Esophagus squamous epithelium (tissue), 5 donors: ENCODE data around the gene KIAA1671. TPM values are rescaled to one million over a fixed set of nuclear protein-coding genes. Genes with fewer than 3 reads are reported as not detected.

Experiments used
- DNase-seq: peaks from one replicate; lab custom pipeline; 2025; lab: John Stamatoyannopoulos, UW
- H3K27ac ChIP-seq, 4 donors: fragments of 200-600 bp; sonication (generic); one replicate each; pipeline ENCODE4 v1.5.1; 2016 to 2019; ENCODE audit warnings: mild to moderate bottlenecking in 1 of 4
- H3K27me3 ChIP-seq, 4 donors: fragments of 200-600 bp; sonication (generic); 1 replicate in 3 of 4; 2 replicates in 1 of 4; pipeline versions ENCODE4 v1.5.1 to v1.6.0; 2017 to 2021; ENCODE audit warnings: antibody characterized with exemption in 1 of 4
- H3K36me3 ChIP-seq, 3 donors: fragments of 200-600 bp; sonication (generic); one replicate each; pipeline ENCODE4 v1.5.1; 2016 to 2019
- H3K4me1 ChIP-seq, 3 donors: fragments of 200-600 bp; sonication (generic); one replicate each; pipeline ENCODE4 v1.5.1; 2017 to 2019
- H3K4me3 ChIP-seq, 4 donors: fragments of 200-600 bp; sonication (generic); 1 replicate in 3 of 4; 2 replicates in 1 of 4; pipeline ENCODE4 v1.5.1; 2016 to 2019; ENCODE audit warnings: mild to moderate bottlenecking in 2 of 4, moderate library complexity in 1 of 4
- H3K9me3 ChIP-seq, 3 donors: fragments of 200-600 bp; sonication (generic); one replicate each; pipeline ENCODE4 v1.5.1; 2016 to 2019
- POLR2A ChIP-seq, 4 donors: fragments of 450-650 bp; IDR thresholded peaks; one replicate each; pipeline ENCODE4 v1.6.1; 2017; ENCODE audit warnings: antibody characterized with exemption in 4 of 4, mild to moderate bottlenecking in 4 of 4, moderate library complexity in 3 of 4
- WGBS, 2 donors: methylation state at CpG; one replicate each; pipeline ENCODE4 v1.1.5; 2018; 5-methylcytosine and 5-hydroxymethylcytosine counted together
- intact Hi-C: fragments of 100-400 bp; cut with DNase I; formaldehyde crosslinking; loops from one replicate; pipeline ENCODE4 v1.15.0; 2022
- total RNA-seq, 4 donors: library from RNA; depleted of rRNA; stranded (reverse); fragments of >200 nt; gene quantifications; one replicate each; pipeline ENCODE4 v1.1.0, GENCODE V29; 2016
- TF ChIP-seq, protein P1 (sequence below), 6 experiments: fragments of 450-650 bp in 4 of 6; fragments of 200-600 bp in 2 of 6; sonication (generic) in 2 of 6; IDR thresholded peaks; one replicate each; pipeline ENCODE4 v1.5.1; 2016 to 2019; ENCODE audit warnings: antibody characterized with exemption in 6 of 6, mild to moderate bottlenecking in 4 of 6, moderate library complexity in 4 of 6
- donor health status: DM: yes; HTN: yes; CAD: no.

The KIAA1671 gene
- total RNA-seq, 4 donors from 2014 or later = 43.1 to 73.2 (median 47.5) TPM

DNA sequence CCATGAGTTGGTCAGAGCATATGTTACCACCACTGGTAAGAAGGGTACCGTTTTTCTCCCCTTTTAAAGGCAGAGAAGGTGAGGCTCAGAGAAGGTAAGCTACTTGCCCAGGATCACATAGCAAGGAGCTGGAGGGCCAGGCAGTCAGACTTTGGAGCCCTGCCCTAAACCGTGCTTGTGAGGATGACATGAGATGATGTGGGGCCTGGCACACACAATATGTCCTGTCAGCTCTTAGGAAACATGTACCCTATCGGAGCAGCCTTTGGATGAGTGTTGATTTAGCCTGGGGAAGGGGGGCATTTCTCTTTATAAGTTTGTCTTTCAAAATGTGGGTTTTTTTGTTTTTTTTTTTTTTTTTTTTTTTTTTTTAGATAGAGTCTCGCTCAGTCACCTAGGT lies 146.7 kb downstream of the KIAA1671 start:
- Histone ChIP-seq H3K4me1 (no peaks in the 10 kb centered on the region), H3K9me3 (no peaks in the 10 kb centered on the region), H3K36me3 (peaks cover 0 to 15% (median 0%) of the 10 kb centered on the region in 3 donors), H3K27ac (no peak overlapping the region), H3K4me3 (no peak overlapping the region), H3K27me3 (no peaks in the 10 kb centered on the region)
- no peak for DNase-seq
- TF ChIP-seq, protein P1, sequence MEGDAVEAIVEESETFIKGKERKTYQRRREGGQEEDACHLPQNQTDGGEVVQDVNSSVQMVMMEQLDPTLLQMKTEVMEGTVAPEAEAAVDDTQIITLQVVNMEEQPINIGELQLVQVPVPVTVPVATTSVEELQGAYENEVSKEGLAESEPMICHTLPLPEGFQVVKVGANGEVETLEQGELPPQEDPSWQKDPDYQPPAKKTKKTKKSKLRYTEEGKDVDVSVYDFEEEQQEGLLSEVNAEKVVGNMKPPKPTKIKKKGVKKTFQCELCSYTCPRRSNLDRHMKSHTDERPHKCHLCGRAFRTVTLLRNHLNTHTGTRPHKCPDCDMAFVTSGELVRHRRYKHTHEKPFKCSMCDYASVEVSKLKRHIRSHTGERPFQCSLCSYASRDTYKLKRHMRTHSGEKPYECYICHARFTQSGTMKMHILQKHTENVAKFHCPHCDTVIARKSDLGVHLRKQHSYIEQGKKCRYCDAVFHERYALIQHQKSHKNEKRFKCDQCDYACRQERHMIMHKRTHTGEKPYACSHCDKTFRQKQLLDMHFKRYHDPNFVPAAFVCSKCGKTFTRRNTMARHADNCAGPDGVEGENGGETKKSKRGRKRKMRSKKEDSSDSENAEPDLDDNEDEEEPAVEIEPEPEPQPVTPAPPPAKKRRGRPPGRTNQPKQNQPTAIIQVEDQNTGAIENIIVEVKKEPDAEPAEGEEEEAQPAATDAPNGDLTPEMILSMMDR (IDR thresholded peaks at IDR 0.05) = no peak
- TF ChIP-seq POLR2A (IDR thresholded peaks at IDR 0.05) = no peak
- intact Hi-C loops = no loop called here
- 76 to 85% methylated on average over 3 of the region's 4 CpGs for WGBS, 2 donors

DNA sequence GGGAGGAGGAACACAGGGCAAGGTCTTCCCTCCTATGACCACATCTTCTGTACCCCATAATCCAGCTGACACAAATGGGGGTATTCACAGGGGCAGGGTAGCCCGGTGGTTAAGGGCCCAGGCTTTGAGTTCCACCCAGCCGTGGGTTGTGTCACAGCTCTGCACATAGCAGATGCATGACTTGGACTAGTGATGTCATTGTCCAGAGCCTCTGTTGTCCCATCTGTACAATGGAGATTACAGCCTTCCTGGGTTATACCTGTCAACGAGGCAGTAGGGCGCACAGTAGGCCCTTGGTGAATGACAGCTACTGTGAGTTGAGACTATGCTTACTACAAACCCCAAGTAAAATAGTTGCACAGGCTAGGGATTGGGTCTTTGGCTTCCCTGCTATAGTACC lies 147.9 kb downstream of the KIAA1671 start:
- H3K27me3 ChIP-seq = no peaks in the 10 kb centered on the region
- intact Hi-C loops = no loop called here

DNA sequence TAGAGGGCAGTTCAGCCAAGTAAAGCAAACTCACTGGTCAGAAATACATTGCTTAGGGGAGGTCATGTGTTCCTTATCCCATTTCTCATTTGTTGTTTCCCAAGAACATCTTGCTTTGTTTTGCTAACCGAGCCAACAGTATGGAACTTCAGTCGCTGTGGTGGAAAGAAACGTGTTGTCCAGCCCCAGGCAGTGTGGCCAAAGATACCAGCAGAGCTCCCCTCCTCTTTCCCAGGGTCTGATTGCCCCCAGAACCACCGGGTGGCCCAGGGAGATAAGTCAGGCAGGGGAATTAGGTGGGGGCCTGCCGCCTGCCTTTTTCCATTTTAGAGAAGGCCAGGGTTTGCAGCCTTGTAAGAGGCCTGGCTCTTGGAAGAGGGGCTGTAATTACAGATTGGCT lies 148.4 kb downstream of the KIAA1671 start:
- H3K27ac ChIP-seq = no peak overlapping the region
- no peaks in the 10 kb centered on the region for H3K27me3 ChIP-seq
- no peaks in the 10 kb centered on the region for H3K9me3 ChIP-seq
- H3K4me3 ChIP-seq = no peak overlapping the region
- no peaks in the 10 kb centered on the region for H3K4me1 ChIP-seq
- 51 to 63% methylated on average over 4 of the region's 5 CpGs for WGBS, 2 donors
- H3K36me3 ChIP-seq = peaks cover 0 to 10% (median 0%) of the 10 kb centered on the region in 3 donors
- intact Hi-C loops = no loop called here
- DNase-seq = no peak
- no peak for TF ChIP-seq POLR2A (IDR thresholded peaks at IDR 0.05)
- TF ChIP-seq, protein P1 (IDR thresholded peaks at IDR 0.05) = no peak

More for the DNA sequence above, 147.9 kb downstream of the KIAA1671 start:
- Histone ChIP-seq H3K4me1 (no peaks in the 10 kb centered on the region), H3K36me3 (peaks cover 0 to 15% (median 0%) of the 10 kb centered on the region in 3 donors), H3K9me3 (no peaks in the 10 kb centered on the region), H3K27ac (no peak overlapping the region), H3K4me3 (no peak overlapping the region)
- WGBS, 2 donors = 73 to 100% methylated on average over 2 to 3 of the region's 4 CpGs
- TF ChIP-seq, protein P1 (IDR thresholded peaks at IDR 0.05) = no peak
- TF ChIP-seq POLR2A (IDR thresholded peaks at IDR 0.05) = no peak
- no peak for DNase-seq

DNA sequence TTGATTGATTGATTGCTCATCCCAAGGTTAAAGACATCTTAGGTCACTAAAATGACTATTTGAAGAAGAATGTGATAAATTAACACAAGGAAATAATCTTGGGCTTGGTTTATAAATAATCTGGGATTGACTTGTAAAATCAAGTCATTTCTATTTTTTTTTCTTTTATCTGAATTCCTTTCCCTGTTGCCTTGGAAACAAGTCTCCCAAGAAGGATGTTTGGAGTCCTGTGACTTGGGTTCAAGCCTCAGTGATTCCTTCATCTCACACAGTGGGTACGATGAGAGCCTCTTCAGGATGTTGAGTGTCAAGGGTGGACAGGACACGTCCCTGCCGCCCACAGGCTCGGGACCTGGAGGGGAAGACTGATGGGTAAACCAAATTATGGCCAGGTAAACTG lies 149.0 kb downstream of the KIAA1671 start:
- Histone ChIP-seq H3K4me1 (no peaks in the 10 kb centered on the region), H3K27ac (no peak overlapping the region), H3K9me3 (no peaks in the 10 kb centered on the region), H3K27me3 (no peaks in the 10 kb centered on the region), H3K4me3 (no peak overlapping the region), H3K36me3 (peaks cover 0 to 6% (median 0%) of the 10 kb centered on the region in 3 donors)
- WGBS, 2 donors = 52 to 84% methylated on average over 2 to 3 of the region's 4 CpGs
- no peak for DNase-seq
- intact Hi-C loops = no loop called here
- TF ChIP-seq POLR2A (IDR thresholded peaks at IDR 0.05) = no peak
- TF ChIP-seq, protein P1 (IDR thresholded peaks at IDR 0.05) = no peak

DNA sequence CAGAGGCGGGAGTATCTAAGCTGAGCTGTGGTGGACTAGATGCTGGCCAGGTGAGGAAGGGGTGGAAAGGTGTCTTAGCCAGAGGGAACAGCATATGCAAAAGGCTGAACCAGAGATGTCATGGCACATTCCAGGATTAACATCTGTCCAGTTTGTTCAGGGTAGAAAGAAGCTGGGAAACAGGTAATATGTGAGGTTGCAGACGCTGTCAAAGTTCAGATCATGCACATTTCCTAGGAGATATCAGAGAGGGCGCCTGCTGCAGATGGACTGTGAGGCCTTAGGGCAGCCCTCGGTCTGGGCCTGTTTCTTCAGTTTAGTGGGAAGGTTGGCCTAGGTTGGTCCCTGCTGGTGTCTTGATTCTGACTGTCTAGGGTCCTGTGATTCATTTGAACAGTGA lies 149.5 kb downstream of the KIAA1671 start:
- 82 to 92% methylated on average over 4 of the region's 4 CpGs for WGBS, 2 donors
- H3K9me3 ChIP-seq = no peaks in the 10 kb centered on the region
- DNase-seq = no peak
- intact Hi-C loops = no loop called here
- no peak overlapping the region for H3K4me3 ChIP-seq
- TF ChIP-seq, protein P1 (IDR thresholded peaks at IDR 0.05) = no peak
- no peak for TF ChIP-seq POLR2A (IDR thresholded peaks at IDR 0.05)
- no peak overlapping the region for H3K27ac ChIP-seq
- no peaks in the 10 kb centered on the region for H3K27me3 ChIP-seq
- H3K4me1 ChIP-seq = no peaks in the 10 kb centered on the region
- peaks cover 0 to 6% (median 0%) of the 10 kb centered on the region in 3 donors for H3K36me3 ChIP-seq
